AG10803 (cell line): ENCODE measurements around the gene NPW.
A peak's percentile ranks its signal among the peaks of the same experiment; 100 is the strongest.

Experiments
- DNase-seq: peaks from one replicate; pipeline ENCODE4 v3.0.0; 2010; ENCODE audit warnings: low read depth
- H3K4me3 ChIP-seq: 2 replicates; pipeline ENCODE4 v1.5.1; 2011; ENCODE audit warnings: mild to moderate bottlenecking, low read length, control low read depth
- TF ChIP-seq, protein P1 (sequence below): conservative IDR thresholded peaks from 2 replicates; pipeline ENCODE4 v1.5.1; 2011; ENCODE audit warnings: mild to moderate bottlenecking, low read length, control low read depth, inconsistent platforms

Gene NPW

DNA sequence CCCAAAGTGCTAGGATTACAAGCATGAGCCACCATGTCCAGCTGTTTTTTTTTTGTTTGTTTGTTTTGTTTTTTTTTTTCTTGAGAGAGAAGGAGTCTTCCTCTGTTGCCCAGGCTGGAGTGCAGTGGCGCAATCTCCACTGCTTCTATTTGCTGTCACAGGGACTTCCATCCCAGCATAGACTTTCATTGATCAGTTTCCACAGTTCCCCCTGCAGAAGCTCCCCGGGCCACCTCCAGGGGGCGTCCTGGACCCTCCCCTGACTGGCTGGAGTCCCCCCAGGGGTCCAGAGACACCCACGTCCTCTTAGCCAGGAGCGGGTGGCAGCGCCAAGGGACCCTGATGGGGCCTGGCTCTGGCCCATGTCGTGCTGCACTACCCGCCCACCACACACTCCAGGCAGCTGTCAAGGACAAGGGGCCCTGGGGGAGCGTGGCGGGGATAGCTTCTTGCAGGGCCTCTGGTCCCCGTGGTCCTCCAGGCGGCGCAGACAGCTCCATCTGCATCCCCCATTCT, 3.1 kb upstream of the NPW start:
- H3K4me3 ChIP-seq, result no peak overlapping the region
- TF ChIP-seq, protein P1, sequence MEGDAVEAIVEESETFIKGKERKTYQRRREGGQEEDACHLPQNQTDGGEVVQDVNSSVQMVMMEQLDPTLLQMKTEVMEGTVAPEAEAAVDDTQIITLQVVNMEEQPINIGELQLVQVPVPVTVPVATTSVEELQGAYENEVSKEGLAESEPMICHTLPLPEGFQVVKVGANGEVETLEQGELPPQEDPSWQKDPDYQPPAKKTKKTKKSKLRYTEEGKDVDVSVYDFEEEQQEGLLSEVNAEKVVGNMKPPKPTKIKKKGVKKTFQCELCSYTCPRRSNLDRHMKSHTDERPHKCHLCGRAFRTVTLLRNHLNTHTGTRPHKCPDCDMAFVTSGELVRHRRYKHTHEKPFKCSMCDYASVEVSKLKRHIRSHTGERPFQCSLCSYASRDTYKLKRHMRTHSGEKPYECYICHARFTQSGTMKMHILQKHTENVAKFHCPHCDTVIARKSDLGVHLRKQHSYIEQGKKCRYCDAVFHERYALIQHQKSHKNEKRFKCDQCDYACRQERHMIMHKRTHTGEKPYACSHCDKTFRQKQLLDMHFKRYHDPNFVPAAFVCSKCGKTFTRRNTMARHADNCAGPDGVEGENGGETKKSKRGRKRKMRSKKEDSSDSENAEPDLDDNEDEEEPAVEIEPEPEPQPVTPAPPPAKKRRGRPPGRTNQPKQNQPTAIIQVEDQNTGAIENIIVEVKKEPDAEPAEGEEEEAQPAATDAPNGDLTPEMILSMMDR, result peak; percentile 31
- no peak for DNase-seq

- no peak for DNase-seq
- no peak overlapping the region for H3K4me3 ChIP-seq
- TF ChIP-seq, protein P1, result no peak
Measured at GRCh38 chr16:2019921-2020831, 591 bp downstream of the NPW start.

- TF ChIP-seq, protein P1, result no peak
- DNase-seq, result peak; percentile 32
- peak overlapping the region; percentile 49 for H3K4me3 ChIP-seq
Measured at GRCh38 chr16:2022723-2023091, 3.1 kb downstream of the NPW start.

DNA sequence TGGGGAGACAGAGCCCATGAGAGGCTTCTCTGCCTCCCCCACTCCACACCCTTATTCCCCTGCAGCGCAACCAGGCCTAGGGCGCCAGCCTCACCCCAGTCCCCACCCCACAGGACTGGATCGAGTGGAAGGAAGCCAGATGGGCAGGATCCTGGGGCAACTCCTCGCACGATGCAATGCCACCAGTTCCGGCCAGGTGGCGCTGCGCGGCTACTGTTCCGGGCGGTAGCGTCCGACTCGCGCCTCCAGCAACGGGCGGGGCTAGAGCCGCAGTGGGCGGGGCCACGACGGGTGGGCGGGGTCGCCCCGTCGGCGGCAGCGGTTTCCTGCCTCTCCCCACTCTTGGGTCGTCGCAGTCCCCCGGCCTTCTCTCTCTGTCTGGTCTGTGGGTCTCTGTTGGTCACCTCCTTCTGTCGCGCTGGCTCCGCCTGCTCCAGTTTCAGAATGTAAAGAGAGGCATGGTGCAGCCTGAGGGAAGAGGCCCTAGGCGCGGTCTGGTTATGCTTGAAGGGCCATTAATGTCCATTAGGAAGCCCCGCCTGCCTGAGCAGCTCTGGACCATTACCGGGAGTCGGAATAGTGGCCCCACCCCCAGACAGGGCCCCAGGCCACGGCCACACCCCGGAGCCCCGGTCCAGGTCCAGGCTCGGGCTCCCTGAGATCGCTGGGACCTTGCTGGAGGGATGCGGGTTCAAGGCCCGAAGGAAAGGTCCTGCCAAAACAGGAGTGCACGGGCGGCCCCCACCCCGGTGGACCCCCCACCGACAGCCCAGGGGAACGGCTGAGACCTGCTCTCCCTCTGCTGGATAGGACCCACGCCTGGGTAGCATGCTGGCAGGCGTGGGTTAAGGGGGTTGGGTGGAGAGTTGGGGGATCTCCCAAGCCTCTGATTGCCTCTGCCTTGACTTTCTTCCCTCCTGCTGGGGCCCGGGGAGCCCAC, 3.8 kb downstream of the NPW start:
- TF ChIP-seq, protein P1, result peak; percentile 86
- peak overlapping the region; percentile 49 for H3K4me3 ChIP-seq
- DNase-seq, result peak; percentile 77

GRCh38 chr16:2024032-2024420, 4.4 kb downstream of the NPW start:
- DNase-seq, result no peak
- no peak overlapping the region for H3K4me3 ChIP-seq
- TF ChIP-seq, protein P1, result no peak

DNA sequence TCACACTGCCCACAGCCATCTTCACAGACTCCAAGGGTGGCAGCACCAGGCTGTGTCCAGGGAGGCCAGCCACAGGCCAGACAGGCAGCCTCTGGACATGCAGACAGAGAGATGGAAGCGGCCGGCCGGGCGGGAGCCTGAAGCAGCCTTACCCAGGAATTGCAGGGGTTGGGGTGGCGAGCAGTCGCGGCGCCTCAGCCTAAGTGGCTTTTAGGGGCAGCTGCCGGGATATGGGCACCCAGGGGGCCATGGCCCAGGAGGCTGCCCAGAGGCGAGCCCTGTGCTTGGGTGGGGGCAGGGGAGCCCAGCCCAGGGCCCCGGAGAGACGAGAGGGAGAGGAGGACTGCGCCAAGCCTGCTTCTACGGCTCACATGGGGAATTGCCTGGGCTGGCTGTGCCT, 5.7 kb downstream of the NPW start:
- TF ChIP-seq, protein P1, result no peak
- no peak for DNase-seq
- H3K4me3 ChIP-seq, result no peak overlapping the region
